ENCODE results near the gene PRL. TPM values are rescaled to one million over a fixed set of nuclear protein-coding genes. Genes with fewer than 3 reads are reported as not detected.

Gene PRL
- total and polyA plus RNA-seq, 2 experiments from 2014 or later, result not detected

DNA sequence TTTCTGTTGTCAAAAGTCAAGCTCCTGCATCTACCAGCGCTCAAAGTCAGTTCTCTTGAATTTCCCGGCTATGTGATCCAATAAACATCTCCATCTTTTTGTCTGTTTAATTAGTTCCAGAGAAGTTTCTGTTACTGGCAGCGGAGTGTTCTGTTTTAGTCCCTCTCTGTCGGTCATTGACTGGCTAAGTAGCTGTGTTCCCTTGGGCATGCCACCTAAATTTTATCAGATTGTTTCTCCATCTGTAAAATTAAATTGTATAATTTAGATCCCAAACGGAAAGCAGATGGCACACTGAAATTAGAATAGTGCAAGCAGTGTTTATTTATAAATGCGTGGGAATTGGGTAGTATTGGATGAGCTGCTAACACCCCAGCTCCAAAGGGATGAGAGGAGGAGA is 29.7 kb upstream of the PRL start (continued):
- TF ChIP-seq, protein P1, sequence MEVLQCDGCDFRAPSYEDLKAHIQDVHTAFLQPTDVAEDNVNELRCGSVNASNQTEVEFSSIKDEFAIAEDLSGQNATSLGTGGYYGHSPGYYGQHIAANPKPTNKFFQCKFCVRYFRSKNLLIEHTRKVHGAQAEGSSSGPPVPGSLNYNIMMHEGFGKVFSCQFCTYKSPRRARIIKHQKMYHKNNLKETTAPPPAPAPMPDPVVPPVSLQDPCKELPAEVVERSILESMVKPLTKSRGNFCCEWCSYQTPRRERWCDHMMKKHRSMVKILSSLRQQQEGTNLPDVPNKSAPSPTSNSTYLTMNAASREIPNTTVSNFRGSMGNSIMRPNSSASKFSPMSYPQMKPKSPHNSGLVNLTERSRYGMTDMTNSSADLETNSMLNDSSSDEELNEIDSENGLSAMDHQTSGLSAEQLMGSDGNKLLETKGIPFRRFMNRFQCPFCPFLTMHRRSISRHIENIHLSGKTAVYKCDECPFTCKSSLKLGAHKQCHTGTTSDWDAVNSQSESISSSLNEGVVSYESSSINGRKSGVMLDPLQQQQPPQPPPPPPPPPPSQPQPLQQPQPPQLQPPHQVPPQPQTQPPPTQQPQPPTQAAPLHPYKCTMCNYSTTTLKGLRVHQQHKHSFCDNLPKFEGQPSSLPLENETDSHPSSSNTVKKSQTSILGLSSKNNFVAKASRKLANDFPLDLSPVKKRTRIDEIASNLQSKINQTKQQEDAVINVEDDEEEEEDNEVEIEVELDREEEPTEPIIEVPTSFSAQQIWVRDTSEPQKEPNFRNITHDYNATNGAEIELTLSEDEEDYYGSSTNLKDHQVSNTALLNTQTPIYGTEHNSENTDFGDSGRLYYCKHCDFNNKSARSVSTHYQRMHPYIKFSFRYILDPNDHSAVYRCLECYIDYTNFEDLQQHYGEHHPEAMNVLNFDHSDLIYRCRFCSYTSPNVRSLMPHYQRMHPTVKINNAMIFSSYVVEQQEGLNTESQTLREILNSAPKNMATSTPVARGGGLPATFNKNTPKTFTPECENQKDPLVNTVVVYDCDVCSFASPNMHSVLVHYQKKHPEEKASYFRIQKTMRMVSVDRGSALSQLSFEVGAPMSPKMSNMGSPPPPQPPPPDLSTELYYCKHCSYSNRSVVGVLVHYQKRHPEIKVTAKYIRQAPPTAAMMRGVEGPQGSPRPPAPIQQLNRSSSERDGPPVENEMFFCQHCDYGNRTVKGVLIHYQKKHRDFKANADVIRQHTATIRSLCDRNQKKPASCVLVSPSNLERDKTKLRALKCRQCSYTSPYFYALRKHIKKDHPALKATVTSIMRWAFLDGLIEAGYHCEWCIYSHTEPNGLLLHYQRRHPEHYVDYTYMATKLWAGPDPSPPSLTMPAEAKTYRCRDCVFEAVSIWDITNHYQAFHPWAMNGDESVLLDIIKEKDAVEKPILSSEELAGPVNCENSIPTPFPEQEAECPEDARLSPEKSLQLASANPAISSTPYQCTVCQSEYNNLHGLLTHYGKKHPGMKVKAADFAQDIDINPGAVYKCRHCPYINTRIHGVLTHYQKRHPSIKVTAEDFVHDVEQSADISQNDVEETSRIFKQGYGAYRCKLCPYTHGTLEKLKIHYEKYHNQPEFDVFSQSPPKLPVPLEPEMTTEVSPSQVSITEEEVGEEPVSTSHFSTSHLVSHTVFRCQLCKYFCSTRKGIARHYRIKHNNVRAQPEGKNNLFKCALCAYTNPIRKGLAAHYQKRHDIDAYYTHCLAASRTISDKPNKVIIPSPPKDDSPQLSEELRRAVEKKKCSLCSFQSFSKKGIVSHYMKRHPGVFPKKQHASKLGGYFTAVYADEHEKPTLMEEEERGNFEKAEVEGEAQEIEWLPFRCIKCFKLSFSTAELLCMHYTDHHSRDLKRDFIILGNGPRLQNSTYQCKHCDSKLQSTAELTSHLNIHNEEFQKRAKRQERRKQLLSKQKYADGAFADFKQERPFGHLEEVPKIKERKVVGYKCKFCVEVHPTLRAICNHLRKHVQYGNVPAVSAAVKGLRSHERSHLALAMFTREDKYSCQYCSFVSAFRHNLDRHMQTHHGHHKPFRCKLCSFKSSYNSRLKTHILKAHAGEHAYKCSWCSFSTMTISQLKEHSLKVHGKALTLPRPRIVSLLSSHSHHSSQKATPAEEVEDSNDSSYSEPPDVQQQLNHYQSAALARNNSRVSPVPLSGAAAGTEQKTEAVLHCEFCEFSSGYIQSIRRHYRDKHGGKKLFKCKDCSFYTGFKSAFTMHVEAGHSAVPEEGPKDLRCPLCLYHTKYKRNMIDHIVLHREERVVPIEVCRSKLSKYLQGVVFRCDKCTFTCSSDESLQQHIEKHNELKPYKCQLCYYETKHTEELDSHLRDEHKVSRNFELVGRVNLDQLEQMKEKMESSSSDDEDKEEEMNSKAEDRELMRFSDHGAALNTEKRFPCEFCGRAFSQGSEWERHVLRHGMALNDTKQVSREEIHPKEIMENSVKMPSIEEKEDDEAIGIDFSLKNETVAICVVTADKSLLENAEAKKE (CRISPR knock-in tag; IDR thresholded peaks at IDR 0.05), result no peak
- no peak for TF ChIP-seq POLR2AphosphoS5 (IDR thresholded peaks at IDR 0.05; ENCODE audit: low read depth)

DNA sequence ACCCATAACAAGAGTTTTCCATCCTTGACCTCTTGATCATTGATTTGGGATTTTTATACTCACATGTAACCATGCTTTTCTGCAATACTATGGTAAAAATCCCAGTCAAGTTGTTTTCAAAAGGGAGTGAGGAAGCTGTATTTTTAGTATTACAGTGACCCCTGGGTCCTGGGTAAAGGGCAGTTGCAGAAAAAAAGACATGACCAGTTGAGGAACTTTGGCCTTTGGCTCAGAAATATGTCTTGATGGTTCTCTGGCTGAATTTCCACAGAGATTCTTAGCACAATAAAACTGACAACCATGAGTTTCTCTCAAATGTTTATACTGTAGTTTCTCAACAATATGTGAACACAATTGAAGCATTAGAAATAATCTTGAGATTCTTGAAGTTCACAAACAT is 28.6 kb upstream of the PRL start:
- H4K20me1 ChIP-seq (replicated peaks; ENCODE audit: insufficient read depth), result no peaks in the 10 kb centered on the region
- H3K4me3 ChIP-seq, result no peak overlapping the region
- DNase-seq (ENCODE audit: low spot score) (no peak), ATAC-seq (no peak)
- no peaks in the 10 kb centered on the region for H3K27me3 ChIP-seq (ENCODE audit: insufficient read depth)
- Mint-ChIP-seq H3K27ac (no peak overlapping the region), H3K4me3 (no peak overlapping the region), H3K9me3 (no peaks in the 10 kb centered on the region; the same call in 2 of the 3 replicates), H3K27me3 (ENCODE audit: insufficient read depth, low read depth, poor library complexity) (peaks cover 3% of the 10 kb centered on the region), H3K4me1 (no peaks in the 10 kb centered on the region), H3K36me3 (ENCODE audit: low read depth) (no peaks in the 10 kb centered on the region)
- no peaks in the 10 kb centered on the region for H3F3A ChIP-seq (replicated peaks; ENCODE audit: low read depth)
- H3K4me2 ChIP-seq, result no peak overlapping the region
- TF ChIP-seq ZNF331 (CRISPR knock-in tag; IDR thresholded peaks at IDR 0.05; ENCODE audit: low read depth), result no peak
- no peak for TF ChIP-seq NANOG (IDR thresholded peaks at IDR 0.05; ENCODE audit: borderline replicate concordance)
- TF ChIP-seq STAT1 (IDR thresholded peaks at IDR 0.05; ENCODE audit: unreplicated experiment), result no peak
- no peaks in the 10 kb centered on the region for H3K79me2 ChIP-seq (replicated peaks; ENCODE audit: insufficient read depth)
- no peak overlapping the region for H3K27ac ChIP-seq (ENCODE audit: low read depth)
- H2AFZ ChIP-seq, result no peak overlapping the region
- no peaks in the 10 kb centered on the region for H3K36me3 ChIP-seq (ENCODE audit: insufficient read depth)
- H3K9me2 ChIP-seq (ENCODE audit: insufficient read depth), result no peaks in the 10 kb centered on the region
- H3K4me1 ChIP-seq (ENCODE audit: insufficient read depth), result no peaks in the 10 kb centered on the region

DNA sequence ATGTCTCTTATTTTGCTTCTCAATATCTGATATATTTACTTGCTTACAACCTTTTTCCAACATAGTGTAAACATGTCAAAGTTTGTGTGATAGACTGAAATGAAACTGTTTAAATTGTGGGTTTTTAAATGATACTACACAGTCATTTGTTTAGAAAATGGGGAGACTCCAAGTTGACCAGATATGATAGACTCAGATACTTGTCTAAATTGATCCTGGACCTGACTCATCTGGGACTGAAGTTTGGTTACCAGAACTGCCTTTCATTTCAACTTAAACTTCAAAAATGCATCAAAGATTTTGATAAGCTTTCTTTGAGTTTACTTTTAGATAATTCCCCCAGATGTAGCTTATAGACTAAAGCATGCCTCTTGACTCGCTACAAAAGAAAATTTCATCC is 27.0 kb upstream of the PRL start:
- Mint-ChIP-seq H3K9me3 (peaks cover 11% of the 10 kb centered on the region), H3K36me3 (ENCODE audit: low read depth) (peaks cover 9% of the 10 kb centered on the region; the same call in 2 of the 3 replicates), H3K27me3 (ENCODE audit: insufficient read depth, low read depth, poor library complexity) (peaks cover 3% of the 10 kb centered on the region), H3K27ac (no peak overlapping the region), H3K4me1 (no peaks in the 10 kb centered on the region), H3K4me3 (no peak overlapping the region)
- Histone ChIP-seq H3K9me2 (ENCODE audit: insufficient read depth) (no peaks in the 10 kb centered on the region), H3K27ac (ENCODE audit: low read depth) (no peak overlapping the region), H3K4me1 (ENCODE audit: insufficient read depth) (no peaks in the 10 kb centered on the region), H4K20me1 (replicated peaks; ENCODE audit: insufficient read depth) (no peaks in the 10 kb centered on the region), H3K4me3 (no peak overlapping the region), H3K36me3 (ENCODE audit: insufficient read depth) (no peaks in the 10 kb centered on the region), H3K79me2 (replicated peaks; ENCODE audit: insufficient read depth) (no peaks in the 10 kb centered on the region), H2AFZ (no peak overlapping the region), H3K27me3 (ENCODE audit: insufficient read depth) (no peaks in the 10 kb centered on the region), H3K4me2 (no peak overlapping the region), H3F3A (replicated peaks; ENCODE audit: low read depth) (no peaks in the 10 kb centered on the region)
- DNase-seq (ENCODE audit: low spot score) (no peak), ATAC-seq (no peak)
- TF ChIP-seq, protein P2, sequence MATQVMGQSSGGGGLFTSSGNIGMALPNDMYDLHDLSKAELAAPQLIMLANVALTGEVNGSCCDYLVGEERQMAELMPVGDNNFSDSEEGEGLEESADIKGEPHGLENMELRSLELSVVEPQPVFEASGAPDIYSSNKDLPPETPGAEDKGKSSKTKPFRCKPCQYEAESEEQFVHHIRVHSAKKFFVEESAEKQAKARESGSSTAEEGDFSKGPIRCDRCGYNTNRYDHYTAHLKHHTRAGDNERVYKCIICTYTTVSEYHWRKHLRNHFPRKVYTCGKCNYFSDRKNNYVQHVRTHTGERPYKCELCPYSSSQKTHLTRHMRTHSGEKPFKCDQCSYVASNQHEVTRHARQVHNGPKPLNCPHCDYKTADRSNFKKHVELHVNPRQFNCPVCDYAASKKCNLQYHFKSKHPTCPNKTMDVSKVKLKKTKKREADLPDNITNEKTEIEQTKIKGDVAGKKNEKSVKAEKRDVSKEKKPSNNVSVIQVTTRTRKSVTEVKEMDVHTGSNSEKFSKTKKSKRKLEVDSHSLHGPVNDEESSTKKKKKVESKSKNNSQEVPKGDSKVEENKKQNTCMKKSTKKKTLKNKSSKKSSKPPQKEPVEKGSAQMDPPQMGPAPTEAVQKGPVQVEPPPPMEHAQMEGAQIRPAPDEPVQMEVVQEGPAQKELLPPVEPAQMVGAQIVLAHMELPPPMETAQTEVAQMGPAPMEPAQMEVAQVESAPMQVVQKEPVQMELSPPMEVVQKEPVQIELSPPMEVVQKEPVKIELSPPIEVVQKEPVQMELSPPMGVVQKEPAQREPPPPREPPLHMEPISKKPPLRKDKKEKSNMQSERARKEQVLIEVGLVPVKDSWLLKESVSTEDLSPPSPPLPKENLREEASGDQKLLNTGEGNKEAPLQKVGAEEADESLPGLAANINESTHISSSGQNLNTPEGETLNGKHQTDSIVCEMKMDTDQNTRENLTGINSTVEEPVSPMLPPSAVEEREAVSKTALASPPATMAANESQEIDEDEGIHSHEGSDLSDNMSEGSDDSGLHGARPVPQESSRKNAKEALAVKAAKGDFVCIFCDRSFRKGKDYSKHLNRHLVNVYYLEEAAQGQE (IDR thresholded peaks at IDR 0.05; ENCODE audit: unreplicated experiment), result no peak
- TF ChIP-seq NANOG (IDR thresholded peaks at IDR 0.05; ENCODE audit: borderline replicate concordance), result no peak
- TF ChIP-seq, protein P3, sequence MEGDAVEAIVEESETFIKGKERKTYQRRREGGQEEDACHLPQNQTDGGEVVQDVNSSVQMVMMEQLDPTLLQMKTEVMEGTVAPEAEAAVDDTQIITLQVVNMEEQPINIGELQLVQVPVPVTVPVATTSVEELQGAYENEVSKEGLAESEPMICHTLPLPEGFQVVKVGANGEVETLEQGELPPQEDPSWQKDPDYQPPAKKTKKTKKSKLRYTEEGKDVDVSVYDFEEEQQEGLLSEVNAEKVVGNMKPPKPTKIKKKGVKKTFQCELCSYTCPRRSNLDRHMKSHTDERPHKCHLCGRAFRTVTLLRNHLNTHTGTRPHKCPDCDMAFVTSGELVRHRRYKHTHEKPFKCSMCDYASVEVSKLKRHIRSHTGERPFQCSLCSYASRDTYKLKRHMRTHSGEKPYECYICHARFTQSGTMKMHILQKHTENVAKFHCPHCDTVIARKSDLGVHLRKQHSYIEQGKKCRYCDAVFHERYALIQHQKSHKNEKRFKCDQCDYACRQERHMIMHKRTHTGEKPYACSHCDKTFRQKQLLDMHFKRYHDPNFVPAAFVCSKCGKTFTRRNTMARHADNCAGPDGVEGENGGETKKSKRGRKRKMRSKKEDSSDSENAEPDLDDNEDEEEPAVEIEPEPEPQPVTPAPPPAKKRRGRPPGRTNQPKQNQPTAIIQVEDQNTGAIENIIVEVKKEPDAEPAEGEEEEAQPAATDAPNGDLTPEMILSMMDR (conservative IDR thresholded peaks at IDR 0.05; ENCODE audit: low read depth in 2 of 2), result no peak

All from GM23338 (cell line).